Stimulated activated CD4-positive, alpha-beta T cell treated with anti-CD3 and anti-CD28 coated beads, Interleukin-12 subunit alpha, Interleukin-12 subunit beta, amount 100 ng/mL, for 24 hours (primary cell): ENCODE data around the gene TNFRSF19.

Experiments
- DNase-seq, 2 experiments: peaks; one replicate each; pipeline ENCODE4 v3.0.0-alpha.2; 2020; ENCODE audit warnings: low read depth in 2 of 2

The TNFRSF19 gene

DNA sequence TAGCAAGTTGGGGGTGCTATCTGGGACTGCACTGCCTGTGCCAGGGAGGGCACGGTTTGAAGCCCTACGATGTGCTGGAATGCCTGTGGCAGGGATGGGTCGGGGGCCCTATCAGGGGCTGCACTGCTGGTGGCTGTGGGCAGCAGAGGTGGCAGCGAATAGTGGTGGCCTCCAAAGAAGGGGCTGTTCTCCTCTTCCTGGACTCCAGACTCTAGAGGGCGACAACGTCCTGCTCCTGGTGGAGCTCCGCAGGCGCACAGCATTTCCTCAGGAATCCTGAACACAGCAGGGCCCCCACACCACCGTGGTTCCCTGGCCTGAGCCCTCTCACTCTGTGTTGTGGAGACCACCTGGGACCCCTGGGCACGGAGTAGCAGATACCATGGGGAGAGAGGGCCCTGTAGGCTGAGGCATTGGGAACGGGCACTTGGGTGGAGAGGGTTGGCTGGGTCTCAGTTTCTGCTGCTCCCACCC is 145.6 kb downstream of the TNFRSF19 start:
- no peak for DNase-seq

DNA sequence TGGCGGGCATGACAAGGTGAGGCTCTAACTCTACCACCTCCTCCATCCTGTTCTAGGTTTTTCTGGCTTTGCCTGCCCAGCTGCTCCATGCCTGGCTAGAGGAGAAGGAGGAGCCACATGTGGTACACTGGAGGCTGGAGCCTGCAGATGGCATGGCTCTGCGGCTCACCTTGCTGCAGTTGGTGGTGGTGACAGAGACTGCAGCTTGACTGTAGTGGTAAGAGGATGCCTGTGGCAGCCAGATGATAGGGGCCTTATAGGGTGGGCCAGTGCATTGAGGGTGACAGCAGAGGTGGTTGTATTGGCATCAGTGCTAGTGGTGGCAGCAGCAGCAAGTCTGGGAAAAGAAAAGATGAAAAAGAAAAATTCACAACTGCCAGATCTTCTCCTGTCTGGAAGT is 146.2 kb downstream of the TNFRSF19 start:
- DNase-seq = no peak

DNA sequence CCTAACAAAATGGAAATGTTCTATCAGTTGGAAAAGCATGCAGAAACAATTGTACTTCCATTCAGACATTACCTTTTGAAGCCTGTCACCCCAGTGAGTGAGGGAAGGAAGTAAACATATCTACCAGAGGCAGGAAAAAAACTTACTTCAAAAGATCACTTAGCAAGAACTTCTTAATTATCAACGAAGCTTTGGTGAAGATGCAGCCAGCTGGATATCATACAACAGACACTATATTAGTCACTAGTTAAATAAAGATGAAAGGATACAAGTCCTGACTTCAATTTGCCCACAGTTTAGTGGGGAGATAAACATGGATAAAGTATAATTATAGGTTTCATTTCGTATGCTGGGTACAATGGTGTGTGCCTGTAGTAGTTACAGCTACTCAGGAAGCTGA is 148.8 kb downstream of the TNFRSF19 start:
- no peak for DNase-seq

DNA sequence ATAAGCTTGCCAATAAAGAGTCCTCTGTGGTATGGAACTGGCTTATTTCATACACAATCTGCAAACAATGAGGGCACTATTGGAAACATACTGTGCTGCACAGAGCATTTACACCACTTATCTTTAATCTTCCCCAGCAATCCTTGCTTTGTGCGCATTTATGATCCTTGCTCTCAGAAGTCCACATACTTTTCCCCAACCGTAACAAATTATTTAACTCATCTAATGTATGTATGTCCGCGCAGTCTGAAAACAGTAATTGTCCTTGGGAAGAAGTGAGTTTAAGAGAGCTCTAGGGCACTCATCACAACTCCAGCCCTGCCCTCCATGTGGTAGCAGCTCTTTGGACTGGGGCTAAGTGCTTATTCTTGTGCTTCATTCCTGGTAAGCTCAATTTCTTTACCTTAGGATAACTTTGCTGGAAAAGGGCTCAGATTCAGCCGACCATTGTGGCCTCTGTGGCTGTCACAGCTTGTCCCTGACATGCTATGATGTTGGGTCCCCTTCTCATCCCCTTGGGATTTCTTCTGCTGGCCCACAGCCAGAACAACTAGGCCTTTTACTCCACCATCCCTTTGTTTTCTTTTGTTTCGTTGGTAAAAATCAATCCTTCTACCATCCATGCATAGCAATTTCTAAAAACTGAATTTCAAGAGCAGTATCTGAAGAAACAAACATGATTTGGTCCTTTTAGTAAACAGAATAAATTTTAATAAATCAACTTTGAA is 152.7 kb downstream of the TNFRSF19 start:
- no peak for DNase-seq

DNA sequence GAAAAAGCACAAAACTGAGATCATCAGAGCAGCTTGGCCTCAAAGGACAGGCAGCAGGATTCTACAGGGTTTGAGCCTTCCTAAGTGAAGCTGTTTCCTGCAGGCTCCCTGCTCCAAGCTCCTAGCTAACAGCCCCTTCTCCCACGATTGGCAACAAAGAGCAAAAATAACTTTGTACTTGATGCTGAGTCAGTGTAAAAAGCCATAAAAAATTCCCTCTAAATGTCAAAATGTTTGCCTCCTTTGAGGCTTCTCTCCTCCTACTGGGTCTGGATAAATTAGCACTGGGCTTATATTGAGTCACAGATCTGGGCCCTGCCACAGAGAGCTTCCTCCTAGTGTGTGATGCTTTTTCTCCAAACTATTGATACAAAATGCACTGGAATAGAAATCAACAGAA is 153.3 kb downstream of the TNFRSF19 start:
- no peak for DNase-seq

DNA sequence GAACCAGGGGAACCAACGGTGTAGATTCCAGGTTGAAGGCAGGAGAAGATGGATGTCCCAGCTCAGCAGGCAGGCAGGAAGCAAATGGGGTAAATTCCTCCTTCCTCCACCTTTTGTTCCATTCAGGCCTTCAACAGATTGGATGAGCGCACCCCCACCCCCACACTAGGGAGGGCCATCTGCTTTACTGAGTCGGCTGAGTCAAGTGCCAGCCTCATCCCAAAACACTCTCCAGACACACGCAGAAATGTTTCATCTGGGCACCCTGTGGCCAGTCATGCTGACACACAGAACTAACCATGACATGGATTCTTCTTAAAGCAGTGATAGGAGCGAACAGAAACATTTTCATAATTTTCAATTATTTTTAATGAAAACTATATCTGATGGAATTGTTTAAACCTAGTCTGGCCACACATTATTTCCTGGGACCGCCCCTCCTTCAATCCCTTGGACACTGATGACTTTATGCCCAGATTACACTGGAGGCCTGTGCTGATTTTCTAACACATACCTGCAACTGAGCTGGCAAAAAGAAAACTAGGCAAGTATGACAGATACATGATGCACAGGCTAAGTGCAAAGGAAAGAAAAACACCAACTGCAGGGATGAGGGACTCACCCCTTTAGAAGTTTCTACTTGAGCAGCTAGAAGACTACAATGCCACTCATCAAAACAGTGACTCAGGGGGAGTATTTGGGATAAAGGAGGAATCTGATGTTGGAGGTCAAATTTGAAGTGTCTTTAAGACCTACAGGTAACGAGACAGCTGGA is 154.2 kb downstream of the TNFRSF19 start:
- DNase-seq = no peak
